Bronchial epithelial cell (primary cell): ENCODE measurements around the gene COL4A1. TPM values are rescaled to one million over a fixed set of nuclear protein-coding genes. Genes with fewer than 3 reads are reported as not detected.

Source experiments
- DNase-seq: peaks from one replicate; pipeline ENCODE4 v3.0.0-alpha.2; 2010; ENCODE audit warnings: low read depth
- FAIRE-seq: peaks from 2 replicates; lab custom pipeline; 2011; peaks lifted over from hg19 to GRCh38; lab: Jason Lieb, UNC
- H3K27me3 ChIP-seq: 2 replicates; pipeline ENCODE4 v1.5.1; 2011; ENCODE audit warnings: low read length; ENCODE audit not compliant: control insufficient read depth, insufficient read depth
- H3K36me3 ChIP-seq: 2 replicates; pipeline ENCODE4 v1.5.1; 2011; ENCODE audit warnings: low read length; ENCODE audit not compliant: control insufficient read depth, insufficient read depth
- H3K4me3 ChIP-seq: 2 replicates; pipeline ENCODE4 v1.5.1; 2011; ENCODE audit warnings: mild to moderate bottlenecking, low read depth, low read length, control low read depth
- total RNA-seq: library from RNA; depleted of rRNA; stranded (reverse); fragments of >200 nt; gene quantifications from 2 replicates; pipeline ENCODE4 v1.2.1, GENCODE V29; 2014
- TF ChIP-seq, protein P1 (sequence below): IDR thresholded peaks from 2 replicates; pipeline ENCODE4 v1.5.1; 2011; ENCODE audit warnings: mild to moderate bottlenecking, moderate library complexity, low read length, control low read depth, inconsistent platforms; ENCODE audit not compliant: insufficient read depth, severe bottlenecking

Gene COL4A1
- total RNA-seq, 1 donor from 2014 or later = 7.4 TPM

DNA sequence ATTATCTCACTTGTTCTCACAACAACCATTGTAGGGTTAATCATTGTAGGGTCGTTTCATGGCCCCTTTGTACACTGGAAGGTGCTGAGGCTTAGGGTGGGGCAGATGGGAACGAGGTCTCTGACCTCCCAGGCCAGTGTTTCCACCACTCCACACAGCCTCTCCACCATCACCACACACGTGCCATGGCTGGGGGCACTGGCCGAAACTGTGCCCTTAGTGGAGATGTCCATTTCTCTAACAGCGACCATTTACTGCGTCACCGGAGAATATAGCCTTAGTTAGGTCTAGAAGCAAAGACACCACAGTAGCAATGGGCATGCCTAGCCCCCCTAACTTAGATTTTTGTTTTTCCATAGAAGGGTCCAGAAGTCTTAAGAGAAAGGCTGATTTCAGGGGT is 36.5 kb downstream of the COL4A1 start:
- Histone ChIP-seq H3K4me3 (no peak overlapping the region), H3K27me3 (no peaks in the 10 kb centered on the region), H3K36me3 (peaks cover 1% of the 10 kb centered on the region)
- FAIRE-seq (no peak), DNase-seq (no peak)
- TF ChIP-seq, protein P1, sequence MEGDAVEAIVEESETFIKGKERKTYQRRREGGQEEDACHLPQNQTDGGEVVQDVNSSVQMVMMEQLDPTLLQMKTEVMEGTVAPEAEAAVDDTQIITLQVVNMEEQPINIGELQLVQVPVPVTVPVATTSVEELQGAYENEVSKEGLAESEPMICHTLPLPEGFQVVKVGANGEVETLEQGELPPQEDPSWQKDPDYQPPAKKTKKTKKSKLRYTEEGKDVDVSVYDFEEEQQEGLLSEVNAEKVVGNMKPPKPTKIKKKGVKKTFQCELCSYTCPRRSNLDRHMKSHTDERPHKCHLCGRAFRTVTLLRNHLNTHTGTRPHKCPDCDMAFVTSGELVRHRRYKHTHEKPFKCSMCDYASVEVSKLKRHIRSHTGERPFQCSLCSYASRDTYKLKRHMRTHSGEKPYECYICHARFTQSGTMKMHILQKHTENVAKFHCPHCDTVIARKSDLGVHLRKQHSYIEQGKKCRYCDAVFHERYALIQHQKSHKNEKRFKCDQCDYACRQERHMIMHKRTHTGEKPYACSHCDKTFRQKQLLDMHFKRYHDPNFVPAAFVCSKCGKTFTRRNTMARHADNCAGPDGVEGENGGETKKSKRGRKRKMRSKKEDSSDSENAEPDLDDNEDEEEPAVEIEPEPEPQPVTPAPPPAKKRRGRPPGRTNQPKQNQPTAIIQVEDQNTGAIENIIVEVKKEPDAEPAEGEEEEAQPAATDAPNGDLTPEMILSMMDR = no peak

DNA sequence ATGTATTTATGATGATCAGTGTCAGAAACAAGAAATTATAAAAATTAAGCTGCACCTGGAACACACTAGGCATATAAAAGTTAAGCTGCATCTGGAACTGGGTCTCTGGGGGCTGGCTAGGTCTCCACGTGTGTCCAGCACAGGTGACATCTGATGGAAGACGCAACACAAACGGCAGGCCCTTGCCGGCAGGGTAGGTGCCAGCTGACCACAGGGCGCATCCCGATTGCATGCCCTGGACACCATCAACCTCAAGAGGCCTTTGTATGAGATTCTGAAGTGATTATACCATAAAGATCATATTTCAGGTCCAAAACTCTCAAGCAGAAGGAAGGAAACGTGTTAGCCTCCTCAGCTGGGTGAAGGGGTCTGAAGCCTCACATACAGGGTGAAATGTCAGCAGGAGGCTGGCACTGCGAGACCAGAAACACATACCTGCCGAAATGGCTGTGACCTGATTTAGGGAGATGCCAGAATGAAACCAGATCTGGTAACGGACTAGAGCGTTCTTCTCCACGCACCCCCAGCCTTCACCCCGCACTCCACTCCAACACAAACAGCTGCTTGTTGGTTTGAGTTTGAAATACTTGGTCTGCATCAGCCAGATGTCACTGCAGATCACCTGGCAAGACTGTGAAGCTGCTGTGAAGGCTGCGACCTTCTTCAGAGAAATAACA is 37.3 kb downstream of the COL4A1 start:
- TF ChIP-seq, protein P1 = no peak
- DNase-seq (no peak), FAIRE-seq (no peak)
- H3K4me3 ChIP-seq = no peak overlapping the region
- no peaks in the 10 kb centered on the region for H3K27me3 ChIP-seq
- peaks cover 1% of the 10 kb centered on the region for H3K36me3 ChIP-seq

DNA sequence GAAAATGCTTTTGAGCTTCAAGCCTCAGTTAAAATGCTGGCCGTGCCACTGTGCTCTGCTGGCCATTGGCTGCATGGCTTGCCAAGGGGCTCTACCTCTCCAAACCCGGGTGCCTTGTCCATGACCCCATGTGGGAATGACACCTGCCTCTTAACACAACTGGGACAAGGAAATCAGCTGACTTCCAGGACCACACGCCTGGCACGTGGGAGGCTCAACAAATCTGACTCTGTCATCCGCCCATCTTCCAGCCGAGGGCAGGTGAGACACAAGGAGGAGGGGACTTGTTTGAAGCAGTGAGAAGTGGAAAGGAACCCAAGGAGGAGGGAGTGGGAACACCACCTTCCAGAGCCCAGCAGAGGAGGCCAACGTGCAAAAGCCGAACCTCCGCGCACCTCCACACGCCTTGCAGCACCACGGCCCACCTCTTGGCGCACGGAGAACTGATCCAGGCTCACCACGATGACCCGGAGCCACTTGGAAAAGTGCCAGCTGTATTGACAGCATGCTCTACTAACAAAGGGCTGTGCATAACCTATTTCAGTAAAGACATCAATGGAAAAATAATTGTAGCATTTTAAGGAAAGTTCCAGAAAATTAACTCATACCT is 38.3 kb downstream of the COL4A1 start:
- FAIRE-seq = no peak
- no peaks in the 10 kb centered on the region for H3K27me3 ChIP-seq
- DNase-seq = no peak
- H3K36me3 ChIP-seq = peaks cover 1% of the 10 kb centered on the region
- TF ChIP-seq, protein P1 = no peak
- no peak overlapping the region for H3K4me3 ChIP-seq

DNA sequence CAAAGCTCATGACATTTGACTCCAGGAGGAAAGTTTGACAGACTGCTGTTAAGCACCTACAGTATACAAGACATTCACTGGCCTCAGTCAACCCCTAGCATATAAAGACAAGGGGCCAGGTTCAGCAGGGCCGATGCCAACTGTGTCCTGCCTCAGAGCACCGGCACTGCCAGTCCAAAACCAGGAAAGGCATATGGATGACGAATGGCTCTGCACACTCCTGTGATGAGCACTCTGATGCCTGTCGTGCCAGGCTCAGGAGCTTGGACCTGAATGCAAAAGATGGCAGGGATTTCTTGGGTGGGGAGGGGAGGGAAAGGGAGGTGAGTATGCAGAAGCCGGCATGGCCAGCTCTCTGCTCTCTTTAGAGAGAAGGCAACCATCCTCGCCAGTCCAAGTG is 38.9 kb downstream of the COL4A1 start:
- no peak for DNase-seq
- Histone ChIP-seq H3K4me3 (no peak overlapping the region), H3K27me3 (no peaks in the 10 kb centered on the region), H3K36me3 (peaks cover 1% of the 10 kb centered on the region)
- TF ChIP-seq, protein P1 = no peak
- no peak for FAIRE-seq

DNA sequence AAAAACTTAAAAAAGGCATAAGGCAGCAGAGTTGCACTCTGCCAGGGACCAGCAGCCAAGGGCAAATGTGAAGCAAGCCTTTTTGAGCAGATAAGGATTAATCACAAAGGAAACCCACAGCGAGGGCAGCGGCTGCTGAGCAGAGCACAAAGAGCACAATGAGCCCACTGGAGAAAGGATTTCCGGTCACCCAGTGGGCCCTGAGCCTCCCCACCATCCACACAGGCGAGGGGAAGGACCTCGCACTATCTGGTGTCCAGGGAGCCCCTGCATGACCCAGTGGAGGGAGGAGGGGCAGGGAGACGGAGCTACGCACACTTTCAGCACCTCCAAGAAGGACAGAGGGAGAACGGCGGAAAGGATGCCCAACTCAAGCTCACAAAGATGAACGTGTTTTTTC is 40.0 kb downstream of the COL4A1 start:
- DNase-seq (no peak), FAIRE-seq (no peak)
- Histone ChIP-seq H3K27me3 (no peaks in the 10 kb centered on the region), H3K4me3 (no peak overlapping the region), H3K36me3 (peaks cover 1% of the 10 kb centered on the region)
- TF ChIP-seq, protein P1 = no peak
